HL-60 (cell line): Measurements from ENCODE around the gene FECH.
A peak's percentile ranks its signal among the peaks of the same experiment; 100 is the strongest.

Experiments used
- DNase-seq, 2 experiments: peaks; one replicate each; pipeline ENCODE4 v3.0.0-alpha.2; 2010 to 2020; ENCODE audit warnings: low read depth in 1 of 2, low spot score in 1 of 2
- H3K27ac ChIP-seq: fragments of 250-450 bp; sonication (Bioruptor Pico); replicated peaks from 2 replicates; pipeline ENCODE4 v1.5.1; 2020; ENCODE audit warnings: mild to moderate bottlenecking, moderate library complexity
- H3K27me3 ChIP-seq: fragments of 250-450 bp; sonication (Bioruptor Pico); 2 replicates; pipeline ENCODE4 v1.5.1; 2021; ENCODE audit warnings: mild to moderate bottlenecking, moderate library complexity; ENCODE audit not compliant: insufficient read depth, poor library complexity, severe bottlenecking
- H3K4me3 ChIP-seq: replicated peaks from 2 replicates; pipeline ENCODE4 v1.5.1; 2011; ENCODE audit warnings: mild to moderate bottlenecking, control low read depth, low read length; ENCODE audit not compliant: insufficient read depth
- POLR2AphosphoS5 ChIP-seq: IDR thresholded peaks from 2 replicates; pipeline ENCODE4 v1.6.1; 2012; ENCODE audit warnings: low read depth
- REST ChIP-seq: IDR thresholded peaks from 2 replicates; pipeline ENCODE4 v1.6.1; 2012; ENCODE audit warnings: low read depth; ENCODE audit not compliant: insufficient replicate concordance
- SPI1 ChIP-seq: IDR thresholded peaks from 2 replicates; pipeline ENCODE4 v1.6.1; 2012; ENCODE audit warnings: low read depth, mild to moderate bottlenecking, borderline replicate concordance

Gene FECH

GRCh38 chr18:57498682-57499256 is 87.7 kb downstream of the FECH start:
- Histone ChIP-seq H3K27ac (no peak overlapping the region), H3K4me3 (no peak overlapping the region), H3K27me3 (peaks cover 7% of the 10 kb centered on the region)
- TF ChIP-seq SPI1 (no peak), POLR2AphosphoS5 (no peak), REST (peak; percentile 67)
- no peak for DNase-seq
